Activated CD8-positive, alpha-beta memory T cell treated with anti-CD3 and anti-CD28 coated beads for 4 hours (primary cell): ENCODE data around the gene CXorf49B.
"Not testable (repeated sequence)": the region's sequence is repeated elsewhere in the genome, so short reads cannot be mapped to it uniquely, and the experiment has no call there.

Experiments used
- DNase-seq, 2 donors: peaks; one replicate each; pipeline ENCODE4 v3.0.0-alpha.2; 2020; ENCODE audit warnings: low read depth in 2 of 2

Gene CXorf49B

GRCh38 chrX:71763049-71763448 lies at the start of gene CXorf49B:
TSS of gene CXorf49B (plus strand) at chrX:71763349. CDS start at chrX:71763424, 75 bp downstream.
- DNase-seq = not testable (repeated sequence)

GRCh38 chrX:71714064-71714463 lies 49.1 kb upstream of the CXorf49B start:
- not testable (repeated sequence) for DNase-seq

GRCh38 chrX:71715551-71715950 lies 47.6 kb upstream of the CXorf49B start:
- not testable (repeated sequence) for DNase-seq

GRCh38 chrX:71716323-71716722 lies 46.8 kb upstream of the CXorf49B start:
- DNase-seq = not testable (repeated sequence)

GRCh38 chrX:71718185-71718584 lies 45.0 kb upstream of the CXorf49B start, which contains the start of gene CXorf49:
TSS of gene CXorf49 (minus strand) at chrX:71718285. CDS start at chrX:71718151, 134 bp downstream.
- not testable (repeated sequence) for DNase-seq

GRCh38 chrX:71719195-71719594 lies 44.0 kb upstream of the CXorf49B start:
- DNase-seq = not testable (repeated sequence)

GRCh38 chrX:71720289-71720886 lies 42.8 kb upstream of the CXorf49B start:
- DNase-seq = not testable (repeated sequence)

- DNase-seq = not testable (repeated sequence)
Observed at GRCh38 chrX:71760688-71761281, 2.4 kb upstream of the CXorf49B start.

GRCh38 chrX:71764832-71765231 lies 1.7 kb downstream of the CXorf49B start:
- DNase-seq = not testable (repeated sequence)

- not testable (repeated sequence) for DNase-seq
Observed at GRCh38 chrX:71765613-71766012, 2.5 kb downstream of the CXorf49B start.

- DNase-seq = not testable (repeated sequence)
Observed at GRCh38 chrX:71767134-71767533, 4.0 kb downstream of the CXorf49B start.

GRCh38 chrX:71778322-71778721 lies 15.2 kb downstream of the CXorf49B start:
- DNase-seq = not testable (repeated sequence)

- not testable (repeated sequence) for DNase-seq
Observed at GRCh38 chrX:71782225-71782949, 19.2 kb downstream of the CXorf49B start.

GRCh38 chrX:71782950-71783299 lies 19.8 kb downstream of the CXorf49B start:
- DNase-seq = not testable (repeated sequence)

GRCh38 chrX:71783569-71784347 lies 20.6 kb downstream of the CXorf49B start:
- DNase-seq = not testable (repeated sequence)

GRCh38 chrX:71784348-71784983 lies 21.3 kb downstream of the CXorf49B start:
- DNase-seq = not testable (repeated sequence)

GRCh38 chrX:71806450-71806849 lies 43.3 kb downstream of the CXorf49B start:
- DNase-seq = not testable (repeated sequence)

- DNase-seq = no peak
Observed at GRCh38 chrX:71809886-71810285, 46.7 kb downstream of the CXorf49B start.

GRCh38 chrX:71814123-71814912 lies 51.2 kb downstream of the CXorf49B start:
- no peak for DNase-seq

GRCh38 chrX:71815121-71815905 lies 52.2 kb downstream of the CXorf49B start:
- DNase-seq = no peak
